Neural progenitor cell (in vitro differentiated cells): ENCODE results near the gene PBX1.

Source experiments
- CTCF ChIP-seq: fragments of 200-600 bp; sonication (generic); IDR thresholded peaks from 2 replicates; pipeline ENCODE4 v1.5.1; 2017; ENCODE audit warnings: antibody characterized with exemption, mild to moderate bottlenecking
- EZH2phosphoT487 ChIP-seq: fragments of 200-600 bp; sonication (generic); IDR thresholded peaks from 2 replicates; pipeline ENCODE4 v1.6.1; 2017; ENCODE audit warnings: antibody characterized with exemption

GRCh38 chr1:164598719-164599118 is 39.7 kb downstream of the PBX1 start:
- no peak for TF ChIP-seq CTCF
- TF ChIP-seq EZH2phosphoT487: no peak
